Raji (cell line): Measurements from ENCODE around the gene MYBPC1.

Experiments used
- POLR2A ChIP-seq: IDR thresholded peaks from 2 replicates; pipeline ENCODE4 v1.6.1; 2011; ENCODE audit warnings: low read depth, low read length, control low read depth; ENCODE audit not compliant: insufficient read depth

Gene MYBPC1

DNA sequence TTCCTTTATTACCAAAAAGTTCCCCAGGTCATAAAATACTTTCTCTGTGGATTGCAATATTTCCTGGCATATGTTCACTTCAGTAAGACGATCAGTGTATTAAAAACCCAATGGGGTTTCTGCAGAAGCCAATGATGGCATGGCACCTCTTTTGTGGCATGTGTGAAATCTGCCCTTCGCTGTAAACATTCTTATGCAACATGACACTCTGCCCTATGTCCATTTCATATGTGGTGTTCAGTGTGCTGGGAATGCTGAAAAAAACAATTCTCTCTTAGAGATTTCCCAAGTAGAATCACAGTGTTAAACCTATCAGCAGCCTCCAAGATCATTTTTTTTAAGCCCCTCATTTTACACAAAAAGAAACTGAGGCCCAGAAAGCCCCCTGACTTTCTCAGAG lies 2.3 kb upstream of the MYBPC1 start:
- TF ChIP-seq POLR2A = no peak

- no peak for TF ChIP-seq POLR2A
Observed at GRCh38 chr12:101592921-101593320, 1.9 kb upstream of the MYBPC1 start.

- TF ChIP-seq POLR2A = no peak
Observed at GRCh38 chr12:101596172-101596571, 1.4 kb downstream of the MYBPC1 start.

DNA sequence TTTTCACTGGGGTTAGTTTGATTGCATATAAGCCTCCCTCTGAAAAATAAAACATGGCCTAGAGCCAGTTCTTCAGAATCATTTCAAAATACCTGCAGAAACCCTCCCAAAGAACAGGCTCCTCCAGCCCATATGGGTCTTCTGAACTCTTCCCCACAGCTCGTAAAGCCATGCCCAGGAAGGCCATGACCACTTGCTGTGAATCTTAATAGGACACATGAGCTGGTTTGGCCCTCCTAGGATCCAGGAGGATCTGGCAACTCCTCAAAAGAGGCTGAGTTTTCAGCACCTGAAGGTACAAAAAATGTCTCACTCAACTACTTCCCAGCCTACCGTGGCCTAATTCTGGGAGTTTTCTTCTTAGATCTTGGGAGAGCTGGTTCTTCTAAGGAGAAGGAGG lies 2.4 kb downstream of the MYBPC1 start:
- TF ChIP-seq POLR2A = no peak

DNA sequence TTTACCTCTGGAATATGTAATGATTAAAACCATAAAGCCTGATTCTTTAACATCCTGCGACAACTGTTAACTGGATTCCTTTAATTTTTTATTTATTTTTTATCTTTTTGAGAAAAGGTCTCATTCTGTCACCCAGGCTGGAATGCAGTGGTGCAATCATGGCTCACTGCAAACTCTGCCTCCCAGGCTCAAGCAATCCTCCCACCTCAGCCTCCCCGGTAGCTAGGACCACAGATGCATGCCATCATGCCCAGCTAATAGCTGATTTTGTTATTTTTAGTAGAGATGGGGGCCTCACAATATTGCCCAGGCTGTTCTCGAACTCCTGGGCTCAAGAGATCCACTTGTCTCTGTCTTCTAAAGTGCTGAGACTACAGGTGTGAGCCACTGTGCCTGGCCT lies 3.7 kb downstream of the MYBPC1 start:
- TF ChIP-seq POLR2A = no peak

GRCh38 chr12:101599311-101599710 lies 4.5 kb downstream of the MYBPC1 start:
- no peak for TF ChIP-seq POLR2A

- TF ChIP-seq POLR2A = no peak
Observed at GRCh38 chr12:101599771-101600484, 5.2 kb downstream of the MYBPC1 start.

- no peak for TF ChIP-seq POLR2A
Observed at GRCh38 chr12:101604132-101604531, 9.4 kb downstream of the MYBPC1 start.

DNA sequence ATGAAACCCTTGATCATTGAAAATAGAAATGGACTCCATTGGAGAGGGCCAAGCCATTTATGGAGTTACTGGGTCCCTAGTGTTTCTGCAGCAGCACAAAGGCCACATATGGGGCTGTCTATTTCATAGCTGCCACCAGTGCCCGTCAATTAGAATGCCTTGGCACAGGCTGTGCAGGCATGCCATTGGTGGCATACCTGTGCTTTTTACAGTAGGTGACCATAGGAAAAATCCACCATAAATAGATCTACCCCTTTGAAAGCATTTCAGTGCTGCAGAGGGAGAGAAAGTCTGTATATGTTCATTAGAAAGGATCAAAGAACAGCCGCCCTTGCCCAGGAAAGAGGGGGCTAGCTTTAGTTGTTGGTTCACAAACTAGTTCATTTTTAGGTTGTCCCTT lies 13.1 kb downstream of the MYBPC1 start:
- no peak for TF ChIP-seq POLR2A

DNA sequence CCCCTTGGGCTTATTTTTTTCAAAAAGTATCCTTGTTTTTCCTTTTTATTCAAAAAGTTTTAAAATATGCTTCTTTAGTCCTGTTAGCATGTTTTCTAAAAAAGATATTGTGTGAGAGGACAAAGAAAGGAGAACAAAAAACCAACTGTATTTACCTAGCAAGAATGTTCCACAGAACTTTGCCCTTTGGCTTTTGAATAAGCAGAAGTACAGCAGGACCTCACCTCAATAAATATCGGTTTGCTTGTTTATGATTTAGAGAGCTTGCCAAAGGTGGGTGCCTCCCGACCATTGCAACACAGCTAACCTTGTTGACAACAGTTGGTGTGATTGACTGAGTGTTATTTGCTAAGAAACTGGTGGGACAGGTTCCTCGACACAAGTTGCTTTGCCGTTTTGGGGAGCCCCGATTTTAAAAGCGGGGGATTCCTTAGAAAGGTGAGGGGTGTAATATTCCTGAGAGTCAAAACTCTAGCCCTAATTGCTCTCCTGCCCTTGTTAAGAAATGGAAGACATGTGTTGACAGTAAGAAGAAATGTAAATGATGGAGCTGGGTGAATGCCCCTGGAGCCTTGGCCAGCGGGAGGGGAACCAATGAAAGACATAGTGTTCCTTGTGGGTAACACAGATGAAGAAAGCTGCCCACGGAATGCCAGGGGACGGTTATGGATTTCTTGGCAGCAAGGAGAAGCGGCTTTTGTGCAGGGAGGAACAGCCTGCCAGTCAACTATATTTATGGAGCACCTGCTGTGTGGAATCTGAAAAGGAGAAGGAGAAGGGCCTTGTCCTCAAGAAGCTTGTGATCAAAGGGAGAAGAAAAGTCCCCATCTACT lies 13.7 kb downstream of the MYBPC1 start:
- TF ChIP-seq POLR2A = no peak

DNA sequence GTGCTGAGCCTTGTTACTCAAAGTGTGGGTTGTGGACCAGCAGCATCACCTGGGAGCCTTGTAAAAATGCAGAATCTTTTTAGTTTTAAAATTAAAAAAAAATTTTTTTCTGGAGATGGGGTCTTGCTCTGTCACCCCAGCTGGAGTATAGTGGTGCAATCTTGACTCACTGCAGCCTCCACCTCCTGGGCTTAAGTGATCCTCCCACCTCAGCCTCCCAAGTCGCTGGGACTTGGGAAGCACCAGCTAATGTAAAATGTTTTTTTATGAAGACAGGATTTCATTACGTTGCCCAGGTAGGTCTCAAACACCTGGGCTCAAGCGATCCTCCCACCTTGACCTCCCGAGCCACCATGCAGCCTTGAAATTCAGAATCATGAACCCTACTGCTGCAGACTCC lies 14.4 kb downstream of the MYBPC1 start:
- TF ChIP-seq POLR2A = no peak

- TF ChIP-seq POLR2A = no peak
Observed at GRCh38 chr12:101612160-101612916, 17.6 kb downstream of the MYBPC1 start.

- TF ChIP-seq POLR2A = no peak
Observed at GRCh38 chr12:101616027-101616494, 21.3 kb downstream of the MYBPC1 start.

DNA sequence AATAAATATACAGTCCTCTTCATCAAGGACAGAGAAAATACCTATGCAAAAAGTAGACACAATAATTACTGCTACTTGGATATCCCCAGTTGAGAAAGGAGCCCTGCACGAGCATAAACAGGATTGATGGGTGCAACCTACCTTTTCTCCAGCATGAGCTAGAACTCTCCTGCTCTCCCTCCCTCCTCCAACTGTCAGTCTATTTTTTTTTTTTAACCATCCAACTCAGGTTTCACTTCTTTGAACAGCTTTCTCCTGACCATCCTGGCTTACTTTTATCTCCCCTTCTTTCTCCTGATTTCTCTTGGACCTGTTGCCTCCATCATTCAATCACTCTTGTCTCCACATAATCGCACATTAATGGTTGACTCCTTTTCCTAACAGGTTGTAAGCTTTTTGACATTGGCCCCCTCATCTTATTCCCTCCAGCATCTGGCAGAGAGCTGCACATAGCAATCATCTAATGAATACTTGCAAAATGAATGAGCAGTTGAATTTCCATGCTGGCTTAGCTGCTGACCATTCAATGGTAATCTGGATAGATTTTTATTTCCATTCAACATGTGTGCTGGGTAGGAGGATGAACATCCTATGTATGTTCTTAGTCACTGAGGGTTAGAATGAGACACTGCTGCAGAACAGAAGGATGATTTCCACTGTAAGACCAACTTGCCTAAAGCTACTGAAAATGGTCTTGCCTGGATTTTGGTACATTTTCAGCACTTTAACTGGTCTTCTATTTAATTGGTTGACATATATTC lies 24.4 kb downstream of the MYBPC1 start:
- TF ChIP-seq POLR2A = no peak
